Epithelial cell of esophagus (primary cell): Measurements from ENCODE around the gene NLRP6.
"Not testable (repeated sequence)": the region's sequence is repeated elsewhere in the genome, so short reads cannot be mapped to it uniquely, and the experiment has no call there.

Source experiments
- DNase-seq: peaks from one replicate; pipeline ENCODE4 v3.0.0; 2010; ENCODE audit warnings: low read depth
- H3K4me3 ChIP-seq: 2 replicates; pipeline ENCODE4 v1.5.1; 2011; ENCODE audit warnings: mild to moderate bottlenecking, low read length, control low read depth
- CTCF ChIP-seq: IDR thresholded peaks from 2 replicates; pipeline ENCODE4 v1.5.1; 2011; ENCODE audit warnings: low read depth, mild to moderate bottlenecking, low read length, control low read depth, inconsistent platforms; ENCODE audit not compliant: insufficient read depth; ENCODE audit errors: missing control alignments

NLRP6 gene

GRCh38 chr11:329886-330253 is 51.7 kb downstream of the NLRP6 start:
- TF ChIP-seq CTCF = no peak
- no peak overlapping the region for H3K4me3 ChIP-seq
- no peak for DNase-seq

GRCh38 chr11:330307-330693 is 52.1 kb downstream of the NLRP6 start:
- H3K4me3 ChIP-seq = no peak overlapping the region
- no peak for TF ChIP-seq CTCF
- no peak for DNase-seq

- no peak overlapping the region for H3K4me3 ChIP-seq
- no peak for DNase-seq
- no peak for TF ChIP-seq CTCF
Measured at GRCh38 chr11:330694-331357, 52.6 kb downstream of the NLRP6 start.

GRCh38 chr11:331358-332060 is 53.3 kb downstream of the NLRP6 start:
- H3K4me3 ChIP-seq = no peak overlapping the region
- TF ChIP-seq CTCF = no peak
- DNase-seq = no peak

- no peak overlapping the region for H3K4me3 ChIP-seq
- no peak for DNase-seq
- no peak for TF ChIP-seq CTCF
Measured at GRCh38 chr11:332651-333480, 54.7 kb downstream of the NLRP6 start.

- not testable (repeated sequence) for DNase-seq, H3K4me3 ChIP-seq
Measured at GRCh38 chr11:333616-334263, 55.5 kb downstream of the NLRP6 start.

- no peak overlapping the region for H3K4me3 ChIP-seq
- no peak for TF ChIP-seq CTCF
- no peak for DNase-seq
Measured at GRCh38 chr11:334264-334994, 56.2 kb downstream of the NLRP6 start.
